ENCODE results near the gene CWC25. TPM values are rescaled to one million over a fixed set of nuclear protein-coding genes. Genes with fewer than 3 reads are reported as not detected.
"Not testable (repeated sequence)": the region's sequence is repeated elsewhere in the genome, so short reads cannot be mapped to it uniquely, and the experiment has no call there.

CWC25 gene
- total RNA-seq, 2 donors from 2014 or later = 9.0 to 9.5 TPM

- DNase-seq (ENCODE audit: low spot score) = no peak
- no peaks in the 10 kb centered on the region for H3K27me3 ChIP-seq
- H3K27ac ChIP-seq = peak overlapping the region; percentile 13 to 100
- H3K36me3 ChIP-seq = peaks cover 7% of the 10 kb centered on the region
- peaks cover 0 to 30% of the 10 kb centered on the region in 2 donors for H3K4me1 ChIP-seq
- no peak for TF ChIP-seq CTCF (IDR thresholded peaks at IDR 0.05)
- no peak overlapping the region for H3K4me3 ChIP-seq
- no peaks in the 10 kb centered on the region for H3K9me3 ChIP-seq
Measured at GRCh38 chr17:38796451-38797157, 28.5 kb downstream of the CWC25 start.

GRCh38 chr17:38794221-38794620 lies 30.9 kb downstream of the CWC25 start:
- no peak for DNase-seq (ENCODE audit: low spot score)
- Histone ChIP-seq H3K36me3 (no peaks in the 10 kb centered on the region), H3K27ac (no peak overlapping the region), H3K9me3 (no peaks in the 10 kb centered on the region), H3K4me1 (peaks cover 0 to 46% of the 10 kb centered on the region in 2 donors), H3K27me3 (no peaks in the 10 kb centered on the region), H3K4me3 (no peak overlapping the region)
- no peak for TF ChIP-seq CTCF (IDR thresholded peaks at IDR 0.05)

- Histone ChIP-seq H3K36me3 (peaks cover 8% of the 10 kb centered on the region), H3K27ac (no peak overlapping the region), H3K4me3 (no peak overlapping the region), H3K4me1 (peaks cover 0 to 21% of the 10 kb centered on the region in 2 donors), H3K27me3 (no peaks in the 10 kb centered on the region), H3K9me3 (no peaks in the 10 kb centered on the region)
- DNase-seq (ENCODE audit: low spot score) = no peak
- TF ChIP-seq CTCF (IDR thresholded peaks at IDR 0.05) = no peak
Measured at GRCh38 chr17:38791162-38791561, 34.0 kb downstream of the CWC25 start.

DNA sequence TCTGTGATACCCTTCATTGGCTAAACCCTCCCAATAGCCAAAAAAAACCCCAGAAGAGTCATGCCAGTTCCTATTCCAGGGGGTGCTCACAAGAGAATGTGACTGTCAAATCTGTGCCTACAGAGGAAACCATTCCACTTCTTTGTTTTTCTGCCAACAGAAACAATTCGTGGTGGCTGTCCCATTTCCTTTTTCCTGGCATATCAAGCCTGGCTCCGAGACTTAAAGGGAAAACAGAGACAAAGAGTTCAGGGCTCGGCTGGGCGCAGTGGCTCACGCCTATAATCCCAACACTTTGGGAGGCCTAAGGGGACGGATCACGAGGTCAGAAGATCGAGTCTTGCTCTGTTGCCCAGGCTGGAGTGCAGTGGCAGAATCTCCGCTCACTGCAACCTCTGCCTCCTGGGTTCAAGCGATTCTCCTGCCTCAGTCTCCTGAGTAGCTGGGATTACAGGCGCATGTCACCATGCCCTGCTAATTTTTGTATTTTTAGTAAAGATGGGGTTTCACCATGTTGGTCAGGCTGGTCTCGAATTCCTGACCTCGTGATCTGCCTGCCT lies 34.9 kb downstream of the CWC25 start:
- not testable (repeated sequence) for H3K9me3 ChIP-seq; H3K4me3 ChIP-seq; DNase-seq (ENCODE audit: low spot score); H3K27ac ChIP-seq; H3K27me3 ChIP-seq
- peaks cover 0 to 16% of the 10 kb centered on the region in 2 donors for H3K4me1 ChIP-seq
- peaks cover 17% of the 10 kb centered on the region for H3K36me3 ChIP-seq

GRCh38 chr17:38789185-38789584 lies 35.9 kb downstream of the CWC25 start:
- no peak overlapping the region for H3K27ac ChIP-seq
- no peaks in the 10 kb centered on the region for H3K27me3 ChIP-seq
- H3K4me1 ChIP-seq = peaks cover 0 to 16% of the 10 kb centered on the region in 2 donors
- no peak overlapping the region for H3K4me3 ChIP-seq
- no peak for DNase-seq (ENCODE audit: low spot score)
- peaks cover 28% of the 10 kb centered on the region for H3K36me3 ChIP-seq
- TF ChIP-seq CTCF (IDR thresholded peaks at IDR 0.05) = no peak
- no peaks in the 10 kb centered on the region for H3K9me3 ChIP-seq

DNA sequence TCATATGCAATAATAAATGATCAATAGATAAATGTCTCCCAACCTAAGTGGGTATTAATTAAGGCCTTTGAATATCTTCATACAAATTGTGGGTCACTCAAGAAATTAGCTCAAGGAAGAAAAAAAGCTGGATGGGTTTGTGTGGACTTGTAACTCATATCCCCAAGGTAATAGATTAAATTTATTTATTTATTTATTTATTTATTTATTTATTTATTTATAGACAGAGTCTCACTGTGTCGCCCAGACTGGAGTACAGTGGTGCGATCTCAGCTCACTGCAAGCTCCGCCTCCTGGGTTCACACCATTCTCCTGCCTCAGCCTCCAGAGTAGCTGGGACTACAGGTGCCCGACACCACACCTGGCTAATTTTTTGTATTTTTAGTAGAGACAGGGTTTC lies 37.1 kb downstream of the CWC25 start:
- not testable (repeated sequence) for H3K27me3 ChIP-seq; H3K4me3 ChIP-seq; H3K27ac ChIP-seq; H3K9me3 ChIP-seq; DNase-seq (ENCODE audit: low spot score)
- H3K4me1 ChIP-seq = peaks cover 0 to 16% of the 10 kb centered on the region in 2 donors
- H3K36me3 ChIP-seq = peaks cover 39% of the 10 kb centered on the region

DNA sequence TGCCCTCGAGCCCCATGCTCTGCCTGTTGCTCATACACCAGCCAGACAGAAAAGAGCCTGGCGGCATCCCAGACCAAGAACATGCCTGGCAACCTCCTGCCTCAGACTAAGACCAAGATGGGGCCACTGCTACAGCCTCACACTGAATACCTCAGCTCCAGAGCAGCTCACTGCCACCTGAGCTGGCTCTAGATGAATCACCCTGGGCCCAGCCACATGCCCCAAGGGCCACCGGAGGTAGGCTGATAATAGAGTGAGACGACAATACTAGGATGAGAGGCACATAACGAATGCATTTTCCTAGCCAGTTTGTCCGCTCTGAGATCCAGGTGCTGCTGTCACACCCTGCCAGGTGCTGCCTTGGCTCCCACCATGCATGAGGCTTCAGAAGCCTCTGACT lies 38.7 kb downstream of the CWC25 start:
- DNase-seq (ENCODE audit: low spot score) = no peak
- Histone ChIP-seq H3K27ac (no peak overlapping the region), H3K9me3 (no peaks in the 10 kb centered on the region), H3K27me3 (no peaks in the 10 kb centered on the region), H3K4me3 (no peak overlapping the region), H3K4me1 (peaks cover 0 to 16% of the 10 kb centered on the region in 2 donors), H3K36me3 (peaks cover 56% of the 10 kb centered on the region)
- no peak for TF ChIP-seq CTCF (IDR thresholded peaks at IDR 0.05)
